HUES6 (cell line): ENCODE results near the gene TGFBRAP1.

Experiments used
- H3K27ac ChIP-seq: 2 replicates; pipeline ENCODE4 v1.7.0; 2013; ENCODE audit warnings: low read depth, mild to moderate bottlenecking, low read length, inconsistent platforms
- H3K27me3 ChIP-seq: 2 replicates; pipeline ENCODE4 v1.6.1; 2013; ENCODE audit warnings: low read length; ENCODE audit not compliant: control insufficient read depth, insufficient read depth
- H3K36me3 ChIP-seq: 2 replicates; pipeline ENCODE4 v1.6.1; 2013; ENCODE audit warnings: low read length; ENCODE audit not compliant: control insufficient read depth, insufficient read depth
- H3K4me1 ChIP-seq: 2 replicates; pipeline ENCODE4 v1.6.1; 2013; ENCODE audit warnings: low read length; ENCODE audit not compliant: control insufficient read depth, insufficient read depth
- H3K4me3 ChIP-seq: 2 replicates; pipeline ENCODE4 v1.5.1; 2013; ENCODE audit warnings: low read depth, low read length
- H3K9ac ChIP-seq: one replicate; pipeline ENCODE4 v1.6.1; 2013; ENCODE audit warnings: mild to moderate bottlenecking, low read length
- H3K9me3 ChIP-seq: 2 replicates; pipeline ENCODE4 v1.6.1; 2013; ENCODE audit warnings: low read depth, low read length; ENCODE audit not compliant: control insufficient read depth, insufficient read depth

TGFBRAP1 gene

DNA sequence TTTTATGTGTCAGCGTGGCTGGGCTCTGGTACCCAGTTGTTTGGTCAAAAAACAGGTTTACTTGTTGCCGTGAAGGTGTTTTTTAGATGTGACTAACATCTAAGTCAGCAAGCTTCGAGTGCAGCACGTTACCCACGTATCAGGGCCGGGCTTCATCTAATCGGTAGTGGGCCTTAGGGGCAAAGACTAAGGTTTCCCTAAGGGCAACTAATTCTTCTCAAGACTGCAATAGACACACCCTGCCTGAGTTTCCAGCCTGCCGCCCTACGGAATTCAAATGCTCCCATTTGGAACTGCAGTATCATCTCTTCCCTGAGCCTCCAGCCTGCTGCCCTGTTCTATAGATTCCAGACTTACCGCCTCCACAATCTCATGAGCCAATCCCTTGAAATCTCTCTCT, 41.6 kb upstream of the TGFBRAP1 start:
- Histone ChIP-seq H3K4me1 (no peaks in the 10 kb centered on the region), H3K36me3 (peaks cover 71% of the 10 kb centered on the region), H3K27ac (no peak overlapping the region), H3K27me3 (no peaks in the 10 kb centered on the region), H3K9me3 (no peaks in the 10 kb centered on the region), H3K9ac (no peak overlapping the region), H3K4me3 (no peak overlapping the region)

DNA sequence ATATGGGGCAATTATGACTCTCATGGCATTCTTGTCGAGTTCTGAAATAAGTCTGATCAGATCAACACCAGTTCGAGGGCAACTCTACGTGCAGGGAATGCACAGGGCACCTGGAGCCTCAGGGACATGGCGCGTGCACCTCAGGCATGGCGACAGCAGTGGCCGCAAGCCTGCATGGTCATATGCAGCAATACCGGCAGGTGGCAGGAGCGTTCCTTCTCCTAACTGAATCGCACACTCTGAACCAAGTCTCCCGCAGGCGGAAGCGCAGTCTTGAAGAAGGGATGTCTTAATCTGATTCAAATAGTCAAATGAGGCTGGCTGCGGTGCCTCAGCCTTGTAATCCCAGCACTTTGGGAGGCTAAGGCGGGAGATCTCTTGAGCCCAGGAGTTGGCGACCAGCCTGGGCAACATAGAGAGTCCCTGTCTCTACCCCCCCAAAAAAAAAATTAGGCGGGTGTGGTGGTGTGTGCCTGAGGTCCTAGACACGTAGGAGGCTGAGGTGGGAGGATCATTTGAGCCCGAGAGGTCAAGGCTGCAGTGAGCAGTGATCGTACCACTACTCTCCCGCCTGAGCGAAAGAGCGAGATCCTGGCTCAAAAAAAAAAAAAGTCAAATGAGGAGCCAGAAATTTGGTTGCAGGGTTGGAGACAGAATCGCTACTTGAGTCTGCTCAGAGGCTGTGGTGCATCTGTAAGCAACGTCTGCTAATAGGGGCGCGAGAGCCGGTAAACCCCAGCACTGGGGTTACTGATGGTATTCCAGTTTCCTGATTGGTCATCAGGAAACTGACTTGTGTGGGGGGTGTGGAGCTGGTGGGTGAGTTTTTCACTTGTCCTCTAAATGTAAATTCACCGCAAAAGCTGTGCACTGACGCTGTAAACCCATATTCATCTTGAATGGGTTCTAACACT, 40.5 kb upstream of the TGFBRAP1 start:
- Histone ChIP-seq H3K9me3 (no peaks in the 10 kb centered on the region), H3K36me3 (peaks cover 64% of the 10 kb centered on the region), H3K4me1 (no peaks in the 10 kb centered on the region), H3K9ac (no peak overlapping the region), H3K27me3 (no peaks in the 10 kb centered on the region), H3K4me3 (no peak overlapping the region), H3K27ac (no peak overlapping the region)

DNA sequence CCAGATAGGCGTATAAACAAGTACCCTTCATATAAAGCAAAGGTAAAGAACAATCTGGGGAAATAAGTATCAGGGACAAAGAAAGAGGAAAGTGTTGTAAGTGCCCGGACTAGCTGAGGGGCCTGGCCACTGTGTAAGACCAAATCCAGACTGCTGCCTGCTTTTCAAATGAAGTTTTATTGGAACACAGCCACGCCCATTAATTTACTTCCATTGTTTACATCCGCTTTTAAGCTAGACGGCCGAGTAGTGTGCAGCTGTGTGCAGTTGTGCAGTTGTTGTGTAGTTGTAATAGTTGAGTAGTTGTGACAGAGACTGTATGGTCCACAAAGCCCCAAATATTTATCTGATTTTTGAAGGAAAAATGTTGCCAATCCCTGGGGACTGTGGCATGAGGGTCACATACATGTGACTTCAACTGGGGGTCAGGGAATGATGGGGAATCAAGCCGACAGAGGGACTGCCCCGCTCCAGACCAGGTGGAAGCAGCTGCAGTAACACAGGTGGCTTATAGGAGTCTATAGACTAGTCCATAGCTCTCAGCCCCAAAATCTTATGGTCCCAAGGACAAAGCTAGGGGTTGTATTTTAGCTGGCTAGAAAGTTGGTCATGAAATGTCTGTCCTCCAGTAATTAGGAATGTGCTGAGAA, 39.3 kb upstream of the TGFBRAP1 start:
- no peak overlapping the region for H3K4me3 ChIP-seq
- no peak overlapping the region for H3K27ac ChIP-seq
- H3K9me3 ChIP-seq, result no peaks in the 10 kb centered on the region
- H3K36me3 ChIP-seq, result peaks cover 66% of the 10 kb centered on the region
- no peaks in the 10 kb centered on the region for H3K4me1 ChIP-seq
- H3K9ac ChIP-seq, result no peak overlapping the region
- H3K27me3 ChIP-seq, result no peaks in the 10 kb centered on the region

DNA sequence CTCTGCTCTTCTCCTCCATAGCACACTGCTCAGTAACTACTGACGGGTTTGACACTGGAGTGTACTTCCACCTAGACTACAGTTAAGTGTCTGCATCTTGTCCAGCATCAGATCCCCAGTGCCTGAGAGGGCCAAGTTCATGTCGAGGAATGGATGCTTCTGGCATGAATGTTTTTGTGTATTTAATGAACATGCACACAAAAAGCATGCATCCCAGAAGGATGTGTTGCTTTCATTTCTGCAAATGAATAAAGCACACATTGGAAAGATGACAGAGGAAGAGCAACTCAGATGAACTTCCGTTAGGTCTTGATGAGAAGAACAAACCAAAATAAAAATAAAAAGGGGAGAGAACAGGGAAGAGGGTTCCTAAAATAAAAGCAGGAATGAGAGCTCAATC, 35.7 kb upstream of the TGFBRAP1 start:
- H3K36me3 ChIP-seq, result peaks cover 71% of the 10 kb centered on the region
- no peak overlapping the region for H3K4me3 ChIP-seq
- no peak overlapping the region for H3K27ac ChIP-seq
- no peaks in the 10 kb centered on the region for H3K27me3 ChIP-seq
- no peak overlapping the region for H3K9ac ChIP-seq
- no peaks in the 10 kb centered on the region for H3K9me3 ChIP-seq
- H3K4me1 ChIP-seq, result no peaks in the 10 kb centered on the region

DNA sequence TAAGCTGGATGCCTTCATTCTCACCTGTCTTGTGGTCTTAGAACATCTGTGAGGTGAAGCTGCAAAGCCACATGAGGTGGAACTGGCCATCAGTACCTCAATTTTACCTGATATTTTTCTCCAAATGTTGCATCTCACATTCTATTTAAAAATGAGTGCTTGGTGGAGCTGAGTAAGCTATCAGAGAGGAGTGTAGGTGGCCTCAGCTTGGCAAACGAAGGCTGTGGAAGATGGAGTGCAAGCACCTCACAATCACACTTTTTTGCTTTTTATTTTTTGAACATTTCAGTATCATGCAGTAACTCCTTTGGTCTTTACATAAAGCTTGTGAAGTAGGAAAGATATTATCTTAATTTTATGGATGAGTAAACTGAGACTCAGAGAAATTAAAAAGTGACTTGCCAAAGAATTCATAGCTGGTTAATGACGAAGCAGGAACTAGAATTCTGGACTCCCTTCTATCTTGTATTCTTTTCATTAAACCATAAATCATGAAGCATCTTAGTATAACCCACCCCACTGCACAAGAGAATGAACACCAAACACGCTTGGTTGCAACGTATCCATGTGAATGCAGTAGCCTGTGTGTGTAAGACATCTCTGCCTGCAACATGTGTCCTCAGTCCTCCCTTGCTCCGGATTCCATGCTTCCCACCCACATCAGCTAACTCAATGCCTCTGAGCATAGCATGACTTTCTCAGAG, 35.1 kb upstream of the TGFBRAP1 start:
- peaks cover 74% of the 10 kb centered on the region for H3K36me3 ChIP-seq

GRCh38 chr2:105362862-105363591, 33.5 kb upstream of the TGFBRAP1 start:
- H3K27me3 ChIP-seq, result no peaks in the 10 kb centered on the region
- no peak overlapping the region for H3K4me3 ChIP-seq
- H3K9me3 ChIP-seq, result no peaks in the 10 kb centered on the region
- no peak overlapping the region for H3K9ac ChIP-seq
- H3K4me1 ChIP-seq, result no peaks in the 10 kb centered on the region
- no peak overlapping the region for H3K27ac ChIP-seq
- peaks cover 82% of the 10 kb centered on the region for H3K36me3 ChIP-seq

More for the DNA sequence above, 35.1 kb upstream of the TGFBRAP1 start:
- Histone ChIP-seq H3K9ac (no peak overlapping the region), H3K4me3 (no peak overlapping the region), H3K4me1 (no peaks in the 10 kb centered on the region), H3K27ac (no peak overlapping the region), H3K9me3 (no peaks in the 10 kb centered on the region), H3K27me3 (no peaks in the 10 kb centered on the region)

DNA sequence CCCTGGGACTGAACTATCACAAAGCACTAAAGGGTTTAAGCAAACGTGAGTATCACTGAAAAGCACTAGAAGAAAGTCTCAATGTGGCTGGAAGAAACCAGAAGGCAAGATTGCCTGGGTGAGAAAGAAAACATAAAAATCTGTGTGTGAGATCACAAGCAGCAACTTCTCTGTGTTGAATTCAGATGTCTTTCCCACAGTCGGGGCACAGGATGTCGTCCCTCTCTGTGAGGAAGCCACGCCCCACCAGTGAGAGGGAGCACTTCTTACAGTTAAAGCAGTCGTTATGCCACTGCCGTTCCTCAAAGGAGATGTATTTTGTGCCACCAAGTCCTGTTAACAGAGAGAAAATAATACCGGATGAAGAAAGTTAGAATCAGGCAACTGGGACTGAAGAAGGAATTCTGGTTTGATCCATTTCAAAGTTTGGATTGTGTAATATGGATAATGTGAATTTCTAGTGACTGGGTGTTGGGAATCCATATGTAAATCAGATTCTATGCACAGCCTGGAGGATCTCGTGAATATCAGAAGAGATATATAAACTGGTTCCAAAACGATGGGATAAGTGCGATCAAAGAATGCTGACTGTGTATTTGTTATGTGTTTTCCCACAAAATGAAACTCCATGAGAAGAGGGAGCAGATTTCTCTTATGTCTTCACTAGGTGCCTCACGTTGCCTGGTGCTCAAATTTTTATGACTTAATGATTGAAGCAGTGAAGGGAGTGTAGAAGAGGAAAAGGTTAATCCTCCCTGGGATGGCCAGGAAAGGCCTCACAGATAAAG, 31.8 kb upstream of the TGFBRAP1 start:
- peaks cover 75% of the 10 kb centered on the region for H3K36me3 ChIP-seq
- H3K4me1 ChIP-seq, result no peaks in the 10 kb centered on the region
- no peak overlapping the region for H3K4me3 ChIP-seq
- H3K9ac ChIP-seq, result no peak overlapping the region
- H3K27me3 ChIP-seq, result no peaks in the 10 kb centered on the region
- H3K9me3 ChIP-seq, result no peaks in the 10 kb centered on the region
- H3K27ac ChIP-seq, result no peak overlapping the region

GRCh38 chr2:105358593-105358992, 29.1 kb upstream of the TGFBRAP1 start:
- H3K27ac ChIP-seq, result no peak overlapping the region
- no peak overlapping the region for H3K9ac ChIP-seq
- no peaks in the 10 kb centered on the region for H3K27me3 ChIP-seq
- no peaks in the 10 kb centered on the region for H3K4me1 ChIP-seq
- no peaks in the 10 kb centered on the region for H3K9me3 ChIP-seq
- no peak overlapping the region for H3K4me3 ChIP-seq
- H3K36me3 ChIP-seq, result peaks cover 76% of the 10 kb centered on the region

DNA sequence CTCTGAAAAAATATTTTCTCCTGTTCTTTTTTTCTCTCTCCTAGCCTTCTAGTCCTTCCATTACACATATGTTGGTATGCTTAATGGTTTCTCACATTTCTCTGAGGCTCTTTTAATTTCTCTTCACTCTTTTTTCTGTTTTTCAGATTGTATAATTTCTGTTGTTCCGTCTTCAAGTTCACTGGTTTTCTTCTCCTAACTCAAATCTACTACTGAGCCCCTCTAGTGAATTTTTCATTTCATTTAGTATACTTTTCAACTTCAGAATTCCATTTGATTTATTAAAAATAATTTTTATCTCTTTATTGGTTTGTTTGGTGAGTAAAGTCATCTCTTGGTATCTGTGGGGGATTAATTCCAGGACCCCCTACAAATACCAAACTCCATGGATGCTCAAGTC, 27.6 kb upstream of the TGFBRAP1 start:
- no peaks in the 10 kb centered on the region for H3K4me1 ChIP-seq
- H3K36me3 ChIP-seq, result peaks cover 69% of the 10 kb centered on the region
- H3K9ac ChIP-seq, result no peak overlapping the region
- H3K27ac ChIP-seq, result no peak overlapping the region
- H3K27me3 ChIP-seq, result no peaks in the 10 kb centered on the region
- H3K9me3 ChIP-seq, result no peaks in the 10 kb centered on the region
- H3K4me3 ChIP-seq, result no peak overlapping the region

DNA sequence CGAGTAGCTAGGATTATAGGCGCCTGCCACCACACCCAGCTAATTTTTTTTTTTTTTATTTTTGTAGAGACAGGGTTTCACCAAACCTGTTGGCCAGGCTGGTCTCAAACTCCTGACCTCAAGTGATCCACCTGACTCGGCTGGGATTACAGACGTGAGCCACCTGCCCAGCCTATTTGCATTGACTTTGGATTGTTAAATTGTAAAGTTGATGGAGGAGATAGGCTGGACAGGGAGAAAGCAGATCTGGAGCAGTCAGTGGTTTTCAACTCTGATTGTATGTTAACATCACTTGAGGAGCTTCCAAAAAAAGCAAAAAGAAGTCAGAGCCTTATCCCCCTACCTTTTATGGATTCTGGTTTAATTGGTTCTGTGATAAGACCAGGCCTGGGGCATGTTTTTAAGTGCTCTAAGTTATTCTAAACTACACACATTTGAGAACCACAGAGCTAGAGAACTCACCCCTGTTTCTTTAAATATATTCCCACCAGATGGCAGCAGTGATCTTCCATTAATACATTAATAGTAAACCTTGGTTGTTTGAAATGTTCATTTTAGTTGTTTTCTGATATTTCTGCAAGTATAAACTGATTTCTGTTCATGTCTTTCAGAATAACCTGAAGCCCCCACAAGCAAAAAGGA, 15.3 kb upstream of the TGFBRAP1 start:
- H3K9me3 ChIP-seq, result no peaks in the 10 kb centered on the region
- no peak overlapping the region for H3K9ac ChIP-seq
- H3K36me3 ChIP-seq, result peaks cover 86% of the 10 kb centered on the region
- H3K27ac ChIP-seq, result no peak overlapping the region
- no peaks in the 10 kb centered on the region for H3K27me3 ChIP-seq
- no peak overlapping the region for H3K4me3 ChIP-seq
- no peaks in the 10 kb centered on the region for H3K4me1 ChIP-seq
